ENCODE results near the gene CBL. TPM values are rescaled to one million over a fixed set of nuclear protein-coding genes. Genes with fewer than 3 reads are reported as not detected.

The CBL gene
- total and polyA plus RNA-seq, 4 donors, result 3.8 to 37.4 (median 19.3) TPM

- no peaks in the 10 kb centered on the region for H3K9me3 ChIP-seq (ENCODE audit: control insufficient read depth, low read length)
- intact Hi-C loops (cut with DNase I), result no loop called here
- peaks cover 0 to 3% of the 10 kb centered on the region in 2 donors for H3K4me1 ChIP-seq (ENCODE audit: control insufficient read depth in 1 of 2, insufficient read depth in 2 of 2, low read length in 2 of 2)
- DNase-seq (peak in 1 of 2 donors; percentile 76), ATAC-seq (ENCODE audit: low FRiP score) (no peak)
- H3K4me3 ChIP-seq (ENCODE audit: low read length in 2 of 2), result no peak overlapping the region
- H3K27ac ChIP-seq (ENCODE audit: low read depth in 1 of 2, low read length in 2 of 2), result no peak overlapping the region
- H3K36me3 ChIP-seq (ENCODE audit: control insufficient read depth in 1 of 2, insufficient read depth in 2 of 2, low read length in 1 of 2), result peaks cover 4 to 17% of the 10 kb centered on the region in 2 donors
- no peaks in the 10 kb centered on the region for H3K27me3 ChIP-seq (ENCODE audit: control insufficient read depth in 1 of 2, insufficient read depth in 2 of 2, low read length in 1 of 2)
- 83 to 86% methylated on average over 20 of the region's 20 CpGs for WGBS, 2 donors
Measured at GRCh38 chr11:119310682-119311052, 104.5 kb downstream of the CBL start.

- intact Hi-C loops (cut with DNase I), result no loop called here
- Histone ChIP-seq H3K36me3 (ENCODE audit: control insufficient read depth in 1 of 2, insufficient read depth in 2 of 2, low read length in 1 of 2) (peaks cover 4 to 15% of the 10 kb centered on the region in 2 donors), H3K27ac (ENCODE audit: low read depth in 1 of 2, low read length in 2 of 2) (peak overlapping the region in 1 of 2 donors; percentile 18), H3K4me3 (ENCODE audit: low read length in 2 of 2) (peak overlapping the region; percentile 9 to 64), H3K4me1 (ENCODE audit: control insufficient read depth in 1 of 2, insufficient read depth in 2 of 2, low read length in 2 of 2) (no peaks in the 10 kb centered on the region), H3K27me3 (ENCODE audit: control insufficient read depth in 1 of 2, insufficient read depth in 2 of 2, low read length in 1 of 2) (no peaks in the 10 kb centered on the region), H3K9me3 (ENCODE audit: control insufficient read depth, low read length) (no peaks in the 10 kb centered on the region)
- ATAC-seq (ENCODE audit: low FRiP score) (no peak), DNase-seq (no peak)
- WGBS, 2 donors, result 44 to 47% methylated on average over 18 of the region's 18 CpGs
Measured at GRCh38 chr11:119314726-119315125, 108.6 kb downstream of the CBL start.

DNA sequence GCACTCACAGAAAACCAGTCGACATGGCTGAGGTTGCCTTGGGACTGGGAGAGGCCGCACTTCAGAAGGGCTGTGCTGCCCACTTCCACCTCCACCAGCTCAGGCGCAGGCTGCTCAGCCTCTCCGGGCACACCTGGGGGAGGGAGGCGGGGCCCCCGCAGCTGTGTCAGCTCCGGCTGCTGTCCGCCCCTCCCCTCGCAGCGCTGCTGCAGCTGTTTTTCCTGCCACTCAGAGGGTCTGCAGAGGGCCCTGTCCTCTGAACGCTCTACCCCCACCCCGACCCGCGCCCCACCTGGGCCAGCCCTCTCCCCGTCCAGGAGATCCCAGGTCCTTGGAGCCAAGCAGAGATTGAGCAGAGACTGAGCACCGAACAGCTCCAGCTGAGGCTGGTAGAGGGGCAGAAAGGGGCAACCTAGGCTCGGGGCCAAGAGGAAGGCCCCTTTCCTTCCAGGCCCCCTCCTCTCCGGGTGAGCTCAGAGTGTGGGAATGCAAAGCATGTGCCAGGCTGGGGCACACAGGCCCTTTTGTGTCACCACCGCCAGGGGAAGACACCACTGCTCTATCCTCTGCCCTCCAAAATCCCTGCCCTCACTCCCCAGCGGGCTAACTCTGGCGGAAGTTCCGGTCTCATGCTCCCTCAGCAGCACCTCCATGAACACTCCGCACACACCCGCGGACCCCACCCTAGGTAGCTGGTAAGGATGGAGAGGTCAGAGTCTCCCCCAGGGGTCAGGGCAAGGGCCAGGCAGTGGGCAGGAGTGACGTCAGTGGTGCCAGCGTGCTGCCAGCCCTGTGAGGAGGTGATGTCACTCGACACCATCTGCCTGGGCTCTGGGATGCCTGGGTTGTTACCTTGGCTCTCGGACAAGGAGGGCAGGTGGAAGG is 109.2 kb downstream of the CBL start:
- intact Hi-C loops (cut with DNase I), result no loop called here

DNA sequence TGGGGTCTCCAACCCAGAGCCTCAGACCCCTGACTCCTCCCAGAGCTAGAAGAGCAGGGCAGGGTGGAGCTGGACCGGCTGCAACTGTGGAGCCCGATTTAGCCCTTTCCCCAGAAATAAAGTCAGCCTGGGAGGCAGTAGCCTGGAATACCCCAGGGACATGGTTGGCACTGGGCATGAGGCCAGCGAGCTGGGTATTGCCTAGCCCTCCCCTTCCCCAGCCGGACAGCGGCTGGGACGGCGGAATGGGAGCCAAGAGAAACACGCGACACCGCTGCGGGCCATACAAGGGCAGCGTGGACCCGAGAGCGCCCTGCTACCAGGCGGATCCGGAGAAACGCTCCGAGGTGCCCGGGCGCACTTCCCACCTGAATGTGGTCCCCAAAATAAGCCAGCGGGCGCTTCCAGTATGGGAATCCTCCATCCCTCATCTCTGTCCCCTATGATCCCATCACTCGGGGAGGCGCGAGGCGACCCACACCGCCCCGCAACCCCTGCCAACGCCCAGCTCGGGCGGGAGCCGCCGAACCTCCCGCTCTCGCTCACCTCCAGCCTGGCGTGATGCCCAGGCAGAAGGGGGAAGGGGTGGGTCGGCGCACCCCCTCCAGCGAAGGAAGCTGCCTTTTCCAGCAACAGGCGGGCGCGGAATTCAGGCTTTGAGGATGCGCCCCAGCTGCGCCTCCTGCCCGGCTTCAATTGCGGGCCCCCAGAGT is 110.0 kb downstream of the CBL start:
- WGBS, 2 donors, result 0 to 1% methylated on average over 41 to 46 of the region's 46 CpGs
- intact Hi-C loops (cut with DNase I), result no loop called here
- H3K4me3 ChIP-seq (ENCODE audit: low read length in 2 of 2), result peak overlapping the region; percentile 48 to 64

More for the DNA sequence above, 109.2 kb downstream of the CBL start:
- Histone ChIP-seq H3K4me1 (ENCODE audit: control insufficient read depth in 1 of 2, insufficient read depth in 2 of 2, low read length in 2 of 2) (no peaks in the 10 kb centered on the region), H3K9me3 (ENCODE audit: control insufficient read depth, low read length) (no peaks in the 10 kb centered on the region), H3K27me3 (ENCODE audit: control insufficient read depth in 1 of 2, insufficient read depth in 2 of 2, low read length in 1 of 2) (no peaks in the 10 kb centered on the region), H3K36me3 (ENCODE audit: control insufficient read depth in 1 of 2, insufficient read depth in 2 of 2, low read length in 1 of 2) (peaks cover 4 to 9% of the 10 kb centered on the region in 2 donors), H3K4me3 (ENCODE audit: low read length in 2 of 2) (peak overlapping the region; percentile 9 to 64), H3K27ac (ENCODE audit: low read depth in 1 of 2, low read length in 2 of 2) (peak overlapping the region in 1 of 2 donors; percentile 18)
- peak; percentile 34 for ATAC-seq (ENCODE audit: low FRiP score)
- DNase-seq, result peak; percentile 73 to 86
- WGBS, 2 donors, result 4 to 6% methylated on average over 29 of the region's 29 CpGs

DNA sequence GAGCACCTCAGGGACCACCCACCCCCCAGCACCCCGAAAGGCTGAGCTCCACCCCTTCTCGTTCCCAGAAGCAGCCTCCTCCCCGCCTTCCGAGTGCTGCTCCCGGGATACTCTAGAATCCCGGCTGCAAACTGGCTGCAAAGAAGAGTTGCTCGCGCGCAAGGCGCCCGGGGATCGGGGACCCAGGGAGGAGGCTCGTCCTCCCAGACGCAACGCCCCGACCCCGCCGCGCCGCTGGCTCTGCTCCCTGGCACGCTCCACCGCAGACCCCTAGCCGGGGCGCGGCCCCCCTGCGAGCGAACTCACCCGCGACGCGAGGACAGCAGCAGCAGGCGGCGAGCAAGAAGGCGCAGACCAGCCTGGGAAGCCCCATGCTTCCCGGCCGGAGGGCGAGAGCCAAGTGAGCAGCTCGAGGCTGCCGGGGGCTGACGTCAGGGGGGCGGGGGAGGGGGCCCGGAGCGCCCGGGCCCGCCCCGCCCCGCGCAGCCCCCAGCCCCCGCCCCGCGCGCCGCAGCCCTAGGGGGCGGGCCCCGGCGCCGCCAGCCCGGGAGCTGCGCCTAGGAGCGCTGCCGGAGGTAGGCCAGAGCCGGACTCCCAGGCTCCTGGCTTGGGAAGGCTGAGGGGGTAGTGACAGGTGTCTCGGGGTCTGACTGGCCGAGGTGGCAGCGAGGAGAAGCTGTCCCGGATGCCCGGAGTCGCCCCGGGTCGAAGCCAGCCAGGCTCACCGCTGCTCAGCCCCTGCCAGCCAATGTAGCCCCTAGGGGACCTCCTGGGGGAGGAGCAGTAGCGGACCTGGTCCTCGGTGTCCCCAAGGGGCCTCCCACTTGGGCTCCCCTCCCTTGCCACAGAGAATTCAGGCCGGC is 110.8 kb downstream of the CBL start, which contains the start of gene MCAM:
TSS of gene MCAM (minus strand) at position 402 of the 863 bp plus-strand sequence. CDS start at position 373, 29 bp downstream.
- ATAC-seq (ENCODE audit: low FRiP score), result peak; percentile 57
- no peaks in the 10 kb centered on the region for H3K27me3 ChIP-seq (ENCODE audit: control insufficient read depth in 1 of 2, insufficient read depth in 2 of 2, low read length in 1 of 2)
- peak within 1 kb of the TSS; percentile 96 to 97 for H3K27ac ChIP-seq (ENCODE audit: low read depth in 1 of 2, low read length in 2 of 2)
- H3K4me1 ChIP-seq (ENCODE audit: control insufficient read depth in 1 of 2, insufficient read depth in 2 of 2, low read length in 2 of 2), result no peaks in the 10 kb centered on the region
- WGBS, 2 donors, result 0 to 1% methylated on average over 65 to 74 of the region's 74 CpGs
- intact Hi-C loops (cut with DNase I), result loop anchor here in 1 of 2 donors (1.0 kb wide), 1 partner anchor 215 kb away; no protein-coding TSS in a partner anchor
- H3K36me3 ChIP-seq (ENCODE audit: control insufficient read depth in 1 of 2, insufficient read depth in 2 of 2, low read length in 1 of 2), result peaks cover 4 to 8% of the 10 kb centered on the region in 2 donors
- no peaks in the 10 kb centered on the region for H3K9me3 ChIP-seq (ENCODE audit: control insufficient read depth, low read length)
- H3K4me3 ChIP-seq (ENCODE audit: low read length in 2 of 2), result peak within 1 kb of the TSS; percentile 48 to 64
- DNase-seq, result peak; percentile 86 to 91

More for the DNA sequence above, 110.0 kb downstream of the CBL start:
- Histone ChIP-seq H3K27ac (ENCODE audit: low read depth in 1 of 2, low read length in 2 of 2) (peak overlapping the region; percentile 70 to 96), H3K4me1 (ENCODE audit: control insufficient read depth in 1 of 2, insufficient read depth in 2 of 2, low read length in 2 of 2) (no peaks in the 10 kb centered on the region), H3K27me3 (ENCODE audit: control insufficient read depth in 1 of 2, insufficient read depth in 2 of 2, low read length in 1 of 2) (no peaks in the 10 kb centered on the region), H3K36me3 (ENCODE audit: control insufficient read depth in 1 of 2, insufficient read depth in 2 of 2, low read length in 1 of 2) (peaks cover 4 to 8% of the 10 kb centered on the region in 2 donors), H3K9me3 (ENCODE audit: control insufficient read depth, low read length) (no peaks in the 10 kb centered on the region)
- peak; percentile 93 to 97 for DNase-seq
- ATAC-seq (ENCODE audit: low FRiP score), result peak; percentile 61

- WGBS, 2 donors, result 31 to 32% methylated on average over 14 of the region's 14 CpGs
- Histone ChIP-seq H3K27me3 (ENCODE audit: control insufficient read depth in 1 of 2, insufficient read depth in 2 of 2, low read length in 1 of 2) (no peaks in the 10 kb centered on the region), H3K9me3 (ENCODE audit: control insufficient read depth, low read length) (no peaks in the 10 kb centered on the region), H3K4me1 (ENCODE audit: control insufficient read depth in 1 of 2, insufficient read depth in 2 of 2, low read length in 2 of 2) (no peaks in the 10 kb centered on the region), H3K4me3 (ENCODE audit: low read length in 2 of 2) (no peak overlapping the region), H3K36me3 (ENCODE audit: control insufficient read depth in 1 of 2, insufficient read depth in 2 of 2, low read length in 1 of 2) (peaks cover 1 to 7% of the 10 kb centered on the region in 2 donors), H3K27ac (ENCODE audit: low read depth in 1 of 2, low read length in 2 of 2) (peak overlapping the region; percentile 63 to 97)
- intact Hi-C loops (cut with DNase I), result loop anchor here in 1 of 2 donors (1.0 kb wide), 1 partner anchor 215 kb away; no protein-coding TSS in a partner anchor
- ATAC-seq (ENCODE audit: low FRiP score), result no peak
- DNase-seq, result no peak
Measured at GRCh38 chr11:119317592-119318239, 111.6 kb downstream of the CBL start.

- intact Hi-C loops (cut with DNase I), result no loop called here
- WGBS, 2 donors, result 11 to 19% methylated on average over 22 of the region's 22 CpGs
Measured at GRCh38 chr11:119318240-119319135, 112.3 kb downstream of the CBL start.

More at GRCh38 chr11:119318240-119319135, 112.3 kb downstream of the CBL start:
- no peak for ATAC-seq (ENCODE audit: low FRiP score)
- no peak overlapping the region for H3K4me3 ChIP-seq (ENCODE audit: low read length in 2 of 2)
- H3K27me3 ChIP-seq (ENCODE audit: control insufficient read depth in 1 of 2, insufficient read depth in 2 of 2, low read length in 1 of 2), result no peaks in the 10 kb centered on the region
- H3K27ac ChIP-seq (ENCODE audit: low read depth in 1 of 2, low read length in 2 of 2), result peak overlapping the region; percentile 63 to 97
- H3K4me1 ChIP-seq (ENCODE audit: control insufficient read depth in 1 of 2, insufficient read depth in 2 of 2, low read length in 2 of 2), result no peaks in the 10 kb centered on the region
- no peaks in the 10 kb centered on the region for H3K9me3 ChIP-seq (ENCODE audit: control insufficient read depth, low read length)
- DNase-seq, result peak in 1 of 2 donors; percentile 80
- peaks cover 0 to 5% of the 10 kb centered on the region in 2 donors for H3K36me3 ChIP-seq (ENCODE audit: control insufficient read depth in 1 of 2, insufficient read depth in 2 of 2, low read length in 1 of 2)

All from aorta (tissue), 5 donors.